ENCODE results near the gene RCE1.

The RCE1 gene

GRCh38 chr11:66834943-66835342 is 8.3 kb upstream of the RCE1 start:
- TF ChIP-seq CTCF (IDR thresholded peaks at IDR 0.05; ENCODE audit: control extremely low read depth, extremely low read depth, low read depth, missing control alignments): no peak
- DNase-seq (ENCODE audit: extremely low spot score): no peak
- ChIA-PET POLR2A (no interaction called here), CTCF (interaction anchor here (0.6 to 20.7 kb wide), 29 partner anchors 9 to 427 kb away, joined by 3 to 241 read pairs (median 4); partner anchors contain the start of genes DPP3, RBM4B and RCE1)

GRCh38 chr11:66835768-66836405 is 7.4 kb upstream of the RCE1 start:
- no peak for TF ChIP-seq CTCF (IDR thresholded peaks at IDR 0.05; ENCODE audit: control extremely low read depth, extremely low read depth, low read depth, missing control alignments)
- DNase-seq (ENCODE audit: extremely low spot score): no peak
- ChIA-PET CTCF (interaction anchor here (20.7 kb wide), 1 partner anchor 144 kb away, joined by 241 read pairs; no protein-coding TSS in a partner anchor), POLR2A (no interaction called here)

DNA sequence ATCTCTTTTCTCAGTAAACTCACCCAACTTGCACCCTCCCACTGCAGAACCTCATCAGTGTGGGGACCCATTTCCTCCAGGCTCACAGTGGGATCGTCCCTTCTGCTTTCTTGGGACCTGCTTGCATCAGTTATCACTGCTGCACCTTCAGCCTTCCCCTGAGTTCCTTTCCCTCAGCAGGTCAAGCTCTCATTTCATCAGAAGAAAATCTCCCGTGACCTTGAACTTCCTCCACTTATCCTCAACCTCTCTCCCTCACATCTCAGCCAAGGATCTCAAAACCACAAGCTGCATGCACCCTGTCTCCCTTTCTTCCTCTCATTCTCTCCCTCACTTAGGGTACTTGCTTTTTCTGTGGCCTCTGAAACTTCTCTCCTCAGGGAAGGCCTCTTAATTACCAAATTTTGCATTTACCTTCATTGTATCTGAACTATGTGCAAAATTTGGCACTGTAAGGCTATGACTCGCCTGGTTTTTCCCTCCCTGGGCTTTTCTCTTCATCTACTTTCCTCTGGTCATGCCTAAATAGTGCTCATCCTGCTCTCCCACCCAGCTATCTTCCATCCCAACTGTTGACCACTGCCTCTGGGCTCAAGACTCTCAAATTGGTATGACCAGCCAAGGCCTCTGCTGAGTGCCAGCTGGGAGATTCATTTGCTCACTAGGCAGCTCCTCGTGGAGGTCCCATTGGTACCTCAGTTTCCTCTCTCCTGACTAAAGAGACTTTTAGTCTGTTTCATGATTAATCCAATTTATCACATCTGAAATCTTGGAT is 2.7 kb upstream of the RCE1 start:
- no peak for DNase-seq (ENCODE audit: extremely low spot score)
- ChIA-PET CTCF (interaction anchor here (1.0 to 20.7 kb wide), 4 partner anchors 43 to 163 kb away, joined by 3 to 241 read pairs (median 3); partner anchors contain the start of gene RBM4B), POLR2A (interaction anchor here (0.7 kb wide), 1 partner anchor 808 kb away, joined by 7 read pairs; no protein-coding TSS in a partner anchor)
- TF ChIP-seq CTCF (IDR thresholded peaks at IDR 0.05; ENCODE audit: control extremely low read depth, extremely low read depth, low read depth, missing control alignments): no peak

DNA sequence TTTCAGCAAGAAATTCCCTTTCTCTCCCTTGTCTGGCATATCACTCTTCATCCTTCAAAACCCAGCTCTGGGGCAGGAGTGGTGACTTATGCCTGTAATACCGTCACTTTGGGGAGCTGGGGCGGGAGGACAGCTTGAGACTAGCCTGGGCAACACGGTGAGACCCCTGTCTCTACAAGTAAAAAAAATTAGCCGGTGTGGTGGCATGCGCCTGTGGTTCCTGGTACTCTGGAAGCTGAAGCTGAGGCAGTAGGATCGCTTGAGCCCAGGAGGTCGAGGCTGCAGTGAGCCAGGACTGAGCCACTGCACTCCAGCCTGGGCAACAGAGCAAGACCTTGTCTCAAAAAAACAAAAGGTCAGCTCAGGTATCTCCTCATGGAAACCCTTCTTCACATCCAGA is 1.4 kb upstream of the RCE1 start:
- no peak for TF ChIP-seq CTCF (IDR thresholded peaks at IDR 0.05; ENCODE audit: control extremely low read depth, extremely low read depth, low read depth, missing control alignments)
- no peak for DNase-seq (ENCODE audit: extremely low spot score)
- ChIA-PET CTCF (interaction anchor here (0.7 to 20.7 kb wide), 7 partner anchors 10 to 455 kb away, joined by 3 to 241 read pairs (median 4); partner anchors contain the start of gene MRPL11), POLR2A (interaction anchor here (0.7 to 1.4 kb wide), 2 partner anchors 10 to 14 kb away, joined by 3 to 5 read pairs; no protein-coding TSS in a partner anchor)

GRCh38 chr11:66842501-66842895 is 743 bp upstream of the RCE1 start:
- no peak for TF ChIP-seq CTCF (IDR thresholded peaks at IDR 0.05; ENCODE audit: control extremely low read depth, extremely low read depth, low read depth, missing control alignments)
- no peak for DNase-seq (ENCODE audit: extremely low spot score)
- POLR2A ChIA-PET: interaction anchor here (0.6 to 1.4 kb wide), 3 partner anchors 9 to 1393 kb away, joined by 3 to 5 read pairs (median 4); no protein-coding TSS in a partner anchor
- CTCF ChIA-PET: interaction anchor here (0.7 to 20.7 kb wide), 10 partner anchors 9 to 455 kb away, joined by 3 to 241 read pairs (median 4); partner anchors contain the start of gene MRPL11

GRCh38 chr11:66843776-66844495 is 695 bp downstream of the RCE1 start:
- TF ChIP-seq CTCF (IDR thresholded peaks at IDR 0.05; ENCODE audit: control extremely low read depth, extremely low read depth, low read depth, missing control alignments): no peak
- ChIA-PET POLR2A (interaction anchor here (0.5 to 1.5 kb wide), 6 partner anchors 12 to 180 kb away, joined by 3 to 7 read pairs (median 3); no protein-coding TSS in a partner anchor), CTCF (interaction anchor here (1.1 to 20.7 kb wide), 7 partner anchors 8 to 208 kb away, joined by 3 to 241 read pairs (median 6); no protein-coding TSS in a partner anchor)
- no peak for DNase-seq (ENCODE audit: extremely low spot score)

Measured in GM10248 (cell line).